Testis (tissue), 5 donors: Measurements from ENCODE around the gene BCL11A. TPM values are rescaled to one million over a fixed set of nuclear protein-coding genes. Genes with fewer than 3 reads are reported as not detected.

Source experiments
- DNase-seq: peaks from one replicate; pipeline ENCODE4 v3.0.0-alpha.2; 2019
- H3K27ac ChIP-seq, 2 donors: fragments of 200-600 bp; sonication (generic); one replicate each; pipeline ENCODE4 v1.5.1; 2019
- H3K27me3 ChIP-seq: fragments of 200-600 bp; sonication (generic); one replicate; pipeline ENCODE4 v1.5.1; 2019
- H3K36me3 ChIP-seq: fragments of 200-600 bp; sonication (generic); one replicate; pipeline ENCODE4 v1.5.1; 2017; ENCODE audit warnings: low read depth; ENCODE audit errors: missing control alignments
- H3K4me1 ChIP-seq: fragments of 200-600 bp; sonication (generic); one replicate; pipeline ENCODE4 v1.5.1; 2019
- H3K4me3 ChIP-seq, 2 donors: fragments of 200-600 bp; sonication (generic); one replicate each; pipeline ENCODE4 v1.5.1; 2017 to 2019
- H3K9me3 ChIP-seq: fragments of 200-600 bp; sonication (generic); one replicate; pipeline ENCODE4 v1.5.1; 2017
- POLR2A ChIP-seq: fragments of 450-650 bp; IDR thresholded peaks from one replicate; pipeline ENCODE4 v1.6.1; 2017; ENCODE audit warnings: antibody characterized with exemption, mild to moderate bottlenecking, moderate library complexity
- WGBS, 2 donors: methylation state at CpG; one replicate each; pipeline ENCODE4 v1.1.5; 2018; 5-methylcytosine and 5-hydroxymethylcytosine counted together
- intact Hi-C: fragments of 100-400 bp; cut with DNase I; formaldehyde crosslinking; loops from one replicate; pipeline ENCODE4 v1.15.1; 2023; ENCODE audit warnings: low total_unique reads
- long read RNA-seq, 2 donors: transcript quantifications; one replicate each; lab custom pipeline, GENCODE V29; 2026
- polyA plus RNA-seq: library from polyadenylated mRNA; stranded (reverse); fragments of 350-450 nt; fragmentation: Illumina TruSeq; extraction: RNeasy Lipid Tissue Mini Kit (QIAGEN cat#74804); gene quantifications from one replicate; pipeline ENCODE4 v1.2.3, GENCODE V29; 2014; ENCODE audit warnings: low read depth, low replicate concordance; ENCODE audit not compliant: insufficient read depth
- total RNA-seq, 2 donors: library from RNA; depleted of rRNA; stranded (reverse); fragments of >200 nt; gene quantifications; one replicate each; pipeline ENCODE4 v1.2.3, GENCODE V29; 2016
- TF ChIP-seq, protein P1 (sequence below), 3 experiments: fragments of 450-650 bp in 2 of 3; fragments of 200-600 bp in 1 of 3; sonication (generic) in 1 of 3; IDR thresholded peaks; one replicate each; pipeline ENCODE4 v1.5.1; 2016 to 2019; ENCODE audit warnings: antibody characterized with exemption in 3 of 3, mild to moderate bottlenecking in 2 of 3, moderate library complexity in 1 of 3

BCL11A gene
- total RNA-seq (10 to 100 TPM in 1 of 2 donors, 1 to 10 TPM in 1; 4.1 to 11.6 TPM), polyA plus RNA-seq (5.1 TPM)
- long read RNA-seq, donor 1, full-length matches to known transcripts = 5 of 5 reads
- long read RNA-seq, donor 1, partial matches to known transcripts = 0 of 5 reads
- long read RNA-seq, donor 1, other reads (novel, unspliced or antisense) = 0 of 5 reads
- long read RNA-seq, donor 2 = 0 reads

DNA sequence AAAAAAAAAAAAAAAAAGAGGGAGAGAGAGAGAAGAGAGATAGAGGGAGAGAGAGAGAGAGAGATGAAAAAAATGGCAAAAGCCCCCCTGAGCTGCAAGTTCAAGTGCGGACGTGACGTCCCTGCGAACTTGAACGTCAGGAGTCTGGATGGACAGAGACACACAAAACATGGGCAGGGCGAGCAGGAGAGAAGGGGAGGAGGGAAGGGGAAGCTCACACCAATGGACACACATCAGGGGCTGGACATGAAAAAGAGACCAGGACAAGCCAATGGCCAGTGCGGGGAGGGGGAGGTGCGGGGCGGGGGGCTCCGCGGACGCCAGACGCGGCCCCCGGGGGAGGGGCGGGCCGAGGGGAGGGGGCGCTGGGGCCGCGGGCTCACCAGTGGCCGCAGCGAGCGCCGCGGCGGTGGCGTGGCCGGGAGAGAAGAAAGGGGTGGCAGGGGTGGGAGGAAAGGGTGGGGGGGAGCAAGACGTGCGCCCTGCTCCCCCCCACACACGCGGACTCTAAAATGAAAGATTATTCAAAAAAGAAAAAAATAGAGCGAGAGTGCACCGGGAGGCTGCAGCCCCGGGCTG, at the start of gene BCL11A:
Gene BCL11A, minus strand, starts transcription at position 160 of the 579 bp plus-strand sequence. CDS start 384 bp downstream, outside the sequence.
- intact Hi-C loops = no loop called here
- TF ChIP-seq POLR2A = no peak
- TF ChIP-seq, protein P1, sequence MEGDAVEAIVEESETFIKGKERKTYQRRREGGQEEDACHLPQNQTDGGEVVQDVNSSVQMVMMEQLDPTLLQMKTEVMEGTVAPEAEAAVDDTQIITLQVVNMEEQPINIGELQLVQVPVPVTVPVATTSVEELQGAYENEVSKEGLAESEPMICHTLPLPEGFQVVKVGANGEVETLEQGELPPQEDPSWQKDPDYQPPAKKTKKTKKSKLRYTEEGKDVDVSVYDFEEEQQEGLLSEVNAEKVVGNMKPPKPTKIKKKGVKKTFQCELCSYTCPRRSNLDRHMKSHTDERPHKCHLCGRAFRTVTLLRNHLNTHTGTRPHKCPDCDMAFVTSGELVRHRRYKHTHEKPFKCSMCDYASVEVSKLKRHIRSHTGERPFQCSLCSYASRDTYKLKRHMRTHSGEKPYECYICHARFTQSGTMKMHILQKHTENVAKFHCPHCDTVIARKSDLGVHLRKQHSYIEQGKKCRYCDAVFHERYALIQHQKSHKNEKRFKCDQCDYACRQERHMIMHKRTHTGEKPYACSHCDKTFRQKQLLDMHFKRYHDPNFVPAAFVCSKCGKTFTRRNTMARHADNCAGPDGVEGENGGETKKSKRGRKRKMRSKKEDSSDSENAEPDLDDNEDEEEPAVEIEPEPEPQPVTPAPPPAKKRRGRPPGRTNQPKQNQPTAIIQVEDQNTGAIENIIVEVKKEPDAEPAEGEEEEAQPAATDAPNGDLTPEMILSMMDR (IDR thresholded peaks at IDR 0.05) = no peak
- peaks cover 25% of the 10 kb centered on the region for H3K4me1 ChIP-seq
- WGBS, 2 donors = 2 to 3% methylated on average over 19 to 35 of the region's 35 CpGs
- H3K27me3 ChIP-seq = no peaks in the 10 kb centered on the region
- peak; percentile 34 for DNase-seq
- no peaks in the 10 kb centered on the region for H3K9me3 ChIP-seq
- no peak within 1 kb of the TSS for H3K27ac ChIP-seq
- peak within 1 kb of the TSS; percentile 40 to 54 for H3K4me3 ChIP-seq
- H3K36me3 ChIP-seq = no peaks in the 10 kb centered on the region

- 46 to 53% methylated on average over 12 of the region's 12 CpGs for WGBS, 2 donors
- no peak for TF ChIP-seq POLR2A
- TF ChIP-seq, protein P1 (IDR thresholded peaks at IDR 0.05) = no peak
- Histone ChIP-seq H3K27ac (no peak overlapping the region), H3K4me3 (no peak overlapping the region), H3K9me3 (no peaks in the 10 kb centered on the region), H3K4me1 (no peaks in the 10 kb centered on the region), H3K36me3 (no peaks in the 10 kb centered on the region), H3K27me3 (no peaks in the 10 kb centered on the region)
- intact Hi-C loops = no loop called here
- no peak for DNase-seq
Observed at GRCh38 chr2:60602828-60603532, 49.5 kb upstream of the BCL11A start.

- TF ChIP-seq, protein P1 (IDR thresholded peaks at IDR 0.05) = no peak
- TF ChIP-seq POLR2A = no peak
- Histone ChIP-seq H3K9me3 (no peaks in the 10 kb centered on the region), H3K4me1 (no peaks in the 10 kb centered on the region), H3K4me3 (no peak overlapping the region), H3K27ac (no peak overlapping the region), H3K27me3 (no peaks in the 10 kb centered on the region), H3K36me3 (no peaks in the 10 kb centered on the region)
- WGBS, 2 donors = 75 to 79% methylated on average over 6 of the region's 6 CpGs
- no peak for DNase-seq
- intact Hi-C loops = no loop called here
Observed at GRCh38 chr2:60602388-60602787, 48.9 kb upstream of the BCL11A start.

DNA sequence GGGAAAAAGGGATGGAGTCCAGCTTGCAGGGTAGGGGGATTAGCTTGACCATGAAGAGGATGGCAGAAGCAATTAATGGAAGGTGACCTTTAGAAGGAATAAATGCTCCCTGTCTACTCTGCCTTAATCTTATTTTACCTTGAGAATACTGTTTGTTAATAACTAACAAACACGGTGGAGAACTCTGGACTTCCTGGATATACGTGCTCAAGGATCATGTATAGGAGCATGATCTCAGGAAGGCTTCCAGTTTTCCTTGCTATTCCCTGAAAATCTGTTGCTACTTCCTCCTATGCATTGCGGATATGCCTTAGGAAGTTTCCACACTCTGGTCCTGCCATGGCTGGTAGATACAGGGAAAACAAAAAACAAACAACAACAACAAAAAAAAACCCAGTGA, 44.8 kb upstream of the BCL11A start:
- H3K27ac ChIP-seq = no peak overlapping the region
- WGBS, 2 donors = 87 to 90% methylated on average over 3 of the region's 3 CpGs
- no peak overlapping the region for H3K4me3 ChIP-seq
- no peaks in the 10 kb centered on the region for H3K4me1 ChIP-seq
- H3K9me3 ChIP-seq = no peaks in the 10 kb centered on the region
- no peaks in the 10 kb centered on the region for H3K36me3 ChIP-seq
- intact Hi-C loops = no loop called here
- no peaks in the 10 kb centered on the region for H3K27me3 ChIP-seq
- DNase-seq = no peak
- TF ChIP-seq, protein P1 (IDR thresholded peaks at IDR 0.05) = no peak
- no peak for TF ChIP-seq POLR2A
